HG02970 (cell line): ENCODE results near the gene SYTL3.
"Not testable (repeated sequence)": the region's sequence is repeated elsewhere in the genome, so short reads cannot be mapped to it uniquely, and the experiment has no call there.

Source experiments
- ATAC-seq: cut with Tn5 transposase; IDR thresholded peaks from one replicate; pipeline ENCODE4 v1.9.1; 2021; ENCODE audit warnings: mild to moderate bottlenecking, moderate library complexity, moderate number of reproducible peaks; ENCODE audit not compliant: unreplicated experiment, low FRiP score

The SYTL3 gene

GRCh38 chr6:158621694-158622544 lies 27.9 kb upstream of the SYTL3 start:
- ATAC-seq: no peak

GRCh38 chr6:158622545-158623190 lies 27.2 kb upstream of the SYTL3 start:
- no peak for ATAC-seq

- ATAC-seq: no peak
These were observed 24.9 kb upstream of the SYTL3 start for GRCh38 chr6:158624684-158625682.

- no peak for ATAC-seq
These were observed 24.0 kb upstream of the SYTL3 start for GRCh38 chr6:158625881-158626305.

- ATAC-seq: no peak
These were observed 23.3 kb upstream of the SYTL3 start for GRCh38 chr6:158626360-158627167.

- no peak for ATAC-seq
These were observed 22.5 kb upstream of the SYTL3 start for GRCh38 chr6:158627168-158627939.

GRCh38 chr6:158627940-158628211 lies 22.0 kb upstream of the SYTL3 start:
- ATAC-seq: no peak

GRCh38 chr6:158628542-158628941 lies 21.3 kb upstream of the SYTL3 start:
- ATAC-seq: no peak

- ATAC-seq: no peak
These were observed 20.3 kb upstream of the SYTL3 start for GRCh38 chr6:158629367-158630221.

- ATAC-seq: no peak
These were observed 18.8 kb upstream of the SYTL3 start for GRCh38 chr6:158630938-158631616.

GRCh38 chr6:158631678-158632537 lies 17.9 kb upstream of the SYTL3 start:
- no peak for ATAC-seq

- not testable (repeated sequence) for ATAC-seq
These were observed 17.2 kb upstream of the SYTL3 start for GRCh38 chr6:158632538-158633119.

- no peak for ATAC-seq
These were observed 16.7 kb upstream of the SYTL3 start for GRCh38 chr6:158633127-158633526.

- no peak for ATAC-seq
These were observed 15.0 kb upstream of the SYTL3 start for GRCh38 chr6:158634695-158635426.

GRCh38 chr6:158635427-158636073 lies 14.3 kb upstream of the SYTL3 start:
- no peak for ATAC-seq
